ENCODE measurements around the gene SLC30A2. TPM values are rescaled to one million over a fixed set of nuclear protein-coding genes. Genes with fewer than 3 reads are reported as not detected.
A peak's percentile ranks its signal among the peaks of the same experiment; 100 is the strongest.

Gene SLC30A2
- total and polyA plus RNA-seq, 10 of the 15 experiments (the other 5 are each of a cell fraction or from before 2014, with no cell fraction given), result 0.13 TPM; not detected in 9

DNA sequence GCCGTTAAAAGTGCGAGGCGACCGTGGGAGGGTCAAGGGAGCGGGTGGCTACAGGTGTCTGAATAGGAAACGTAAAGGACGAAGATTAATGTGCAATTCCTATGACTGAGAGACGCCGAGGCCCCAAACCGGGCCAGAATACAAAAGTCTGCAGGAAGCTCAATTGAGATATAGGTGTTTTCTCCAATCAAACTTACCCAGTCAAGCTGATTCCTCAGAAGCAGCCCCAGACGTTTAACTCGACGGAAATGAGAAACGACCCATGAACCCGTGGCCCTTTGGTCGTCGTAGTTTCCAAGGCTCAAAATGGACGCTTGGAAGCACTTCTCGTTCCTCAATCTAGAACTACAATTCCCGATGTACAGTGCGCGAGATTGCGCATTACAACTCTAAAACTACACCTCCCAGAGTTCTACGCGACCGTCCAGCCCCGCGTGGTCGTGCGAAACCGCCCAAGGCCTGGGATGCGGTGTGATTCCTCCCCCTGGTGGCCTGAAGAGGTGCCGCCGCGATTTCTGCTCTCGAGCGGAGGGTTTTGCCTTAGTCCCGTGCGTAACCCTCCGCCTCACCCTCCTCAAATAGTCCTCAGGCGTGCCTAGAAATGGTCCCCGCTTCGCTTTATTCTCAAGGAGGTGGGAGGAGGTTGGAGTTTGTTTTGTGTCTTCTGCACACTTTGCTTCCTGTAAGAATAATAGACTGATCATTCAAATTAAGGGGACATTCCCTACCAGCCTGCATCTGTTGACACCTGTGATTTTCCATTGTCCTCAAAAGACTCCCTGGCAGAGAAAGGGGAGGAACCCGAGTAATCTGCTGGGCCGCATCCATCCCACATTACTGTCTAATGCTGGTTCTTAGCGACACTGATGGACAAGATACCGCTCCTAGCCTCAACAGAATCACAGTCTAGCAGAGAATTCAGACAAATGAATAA is 47.8 kb downstream of the SLC30A2 start, which contains the start of gene PAFAH2 (continued):
- TF ChIP-seq, protein P1, sequence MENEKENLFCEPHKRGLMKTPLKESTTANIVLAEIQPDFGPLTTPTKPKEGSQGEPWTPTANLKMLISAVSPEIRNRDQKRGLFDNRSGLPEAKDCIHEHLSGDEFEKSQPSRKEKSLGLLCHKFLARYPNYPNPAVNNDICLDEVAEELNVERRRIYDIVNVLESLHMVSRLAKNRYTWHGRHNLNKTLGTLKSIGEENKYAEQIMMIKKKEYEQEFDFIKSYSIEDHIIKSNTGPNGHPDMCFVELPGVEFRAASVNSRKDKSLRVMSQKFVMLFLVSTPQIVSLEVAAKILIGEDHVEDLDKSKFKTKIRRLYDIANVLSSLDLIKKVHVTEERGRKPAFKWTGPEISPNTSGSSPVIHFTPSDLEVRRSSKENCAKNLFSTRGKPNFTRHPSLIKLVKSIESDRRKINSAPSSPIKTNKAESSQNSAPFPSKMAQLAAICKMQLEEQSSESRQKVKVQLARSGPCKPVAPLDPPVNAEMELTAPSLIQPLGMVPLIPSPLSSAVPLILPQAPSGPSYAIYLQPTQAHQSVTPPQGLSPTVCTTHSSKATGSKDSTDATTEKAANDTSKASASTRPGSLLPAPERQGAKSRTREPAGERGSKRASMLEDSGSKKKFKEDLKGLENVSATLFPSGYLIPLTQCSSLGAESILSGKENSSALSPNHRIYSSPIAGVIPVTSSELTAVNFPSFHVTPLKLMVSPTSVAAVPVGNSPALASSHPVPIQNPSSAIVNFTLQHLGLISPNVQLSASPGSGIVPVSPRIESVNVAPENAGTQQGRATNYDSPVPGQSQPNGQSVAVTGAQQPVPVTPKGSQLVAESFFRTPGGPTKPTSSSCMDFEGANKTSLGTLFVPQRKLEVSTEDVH (IDR thresholded peaks at IDR 0.05; ENCODE audit: low read depth, partially characterized antibody), result peak; percentile 82
- TF ChIP-seq HDAC2 (IDR thresholded peaks at IDR 0.05), result no peak
- TF ChIP-seq MXI1 (IDR thresholded peaks at IDR 0.05; ENCODE audit: low read depth, low read length), result peak; percentile 87
- TF ChIP-seq, protein P2, sequence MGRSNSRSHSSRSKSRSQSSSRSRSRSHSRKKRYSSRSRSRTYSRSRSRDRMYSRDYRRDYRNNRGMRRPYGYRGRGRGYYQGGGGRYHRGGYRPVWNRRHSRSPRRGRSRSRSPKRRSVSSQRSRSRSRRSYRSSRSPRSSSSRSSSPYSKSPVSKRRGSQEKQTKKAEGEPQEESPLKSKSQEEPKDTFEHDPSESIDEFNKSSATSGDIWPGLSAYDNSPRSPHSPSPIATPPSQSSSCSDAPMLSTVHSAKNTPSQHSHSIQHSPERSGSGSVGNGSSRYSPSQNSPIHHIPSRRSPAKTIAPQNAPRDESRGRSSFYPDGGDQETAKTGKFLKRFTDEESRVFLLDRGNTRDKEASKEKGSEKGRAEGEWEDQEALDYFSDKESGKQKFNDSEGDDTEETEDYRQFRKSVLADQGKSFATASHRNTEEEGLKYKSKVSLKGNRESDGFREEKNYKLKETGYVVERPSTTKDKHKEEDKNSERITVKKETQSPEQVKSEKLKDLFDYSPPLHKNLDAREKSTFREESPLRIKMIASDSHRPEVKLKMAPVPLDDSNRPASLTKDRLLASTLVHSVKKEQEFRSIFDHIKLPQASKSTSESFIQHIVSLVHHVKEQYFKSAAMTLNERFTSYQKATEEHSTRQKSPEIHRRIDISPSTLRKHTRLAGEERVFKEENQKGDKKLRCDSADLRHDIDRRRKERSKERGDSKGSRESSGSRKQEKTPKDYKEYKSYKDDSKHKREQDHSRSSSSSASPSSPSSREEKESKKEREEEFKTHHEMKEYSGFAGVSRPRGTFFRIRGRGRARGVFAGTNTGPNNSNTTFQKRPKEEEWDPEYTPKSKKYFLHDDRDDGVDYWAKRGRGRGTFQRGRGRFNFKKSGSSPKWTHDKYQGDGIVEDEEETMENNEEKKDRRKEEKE (IDR thresholded peaks at IDR 0.05), result no peak
- TF ChIP-seq GATAD2B (conservative IDR thresholded peaks at IDR 0.05; ENCODE audit: low read depth), result peak; percentile 58
- peak; percentile 56; the same call in 1 of the 2 replicates for TF ChIP-seq PML (IDR thresholded peaks at IDR 0.05; ENCODE audit: low read length)
- TF ChIP-seq ZNF207 (IDR thresholded peaks at IDR 0.05; ENCODE audit: borderline replicate concordance), result peak; percentile 97; the same call in 1 of the 2 replicates
- TF ChIP-seq, protein P3, sequence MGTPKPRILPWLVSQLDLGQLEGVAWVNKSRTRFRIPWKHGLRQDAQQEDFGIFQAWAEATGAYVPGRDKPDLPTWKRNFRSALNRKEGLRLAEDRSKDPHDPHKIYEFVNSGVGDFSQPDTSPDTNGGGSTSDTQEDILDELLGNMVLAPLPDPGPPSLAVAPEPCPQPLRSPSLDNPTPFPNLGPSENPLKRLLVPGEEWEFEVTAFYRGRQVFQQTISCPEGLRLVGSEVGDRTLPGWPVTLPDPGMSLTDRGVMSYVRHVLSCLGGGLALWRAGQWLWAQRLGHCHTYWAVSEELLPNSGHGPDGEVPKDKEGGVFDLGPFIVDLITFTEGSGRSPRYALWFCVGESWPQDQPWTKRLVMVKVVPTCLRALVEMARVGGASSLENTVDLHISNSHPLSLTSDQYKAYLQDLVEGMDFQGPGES (IDR thresholded peaks at IDR 0.05), result peak; percentile 45; the same call in 1 of the 2 replicates
- TF ChIP-seq ZNF384 (IDR thresholded peaks at IDR 0.05; ENCODE audit: borderline replicate concordance, low read depth, low read length), result peak; percentile 26; the same call in 1 of the 2 replicates
- TF ChIP-seq, protein P4, sequence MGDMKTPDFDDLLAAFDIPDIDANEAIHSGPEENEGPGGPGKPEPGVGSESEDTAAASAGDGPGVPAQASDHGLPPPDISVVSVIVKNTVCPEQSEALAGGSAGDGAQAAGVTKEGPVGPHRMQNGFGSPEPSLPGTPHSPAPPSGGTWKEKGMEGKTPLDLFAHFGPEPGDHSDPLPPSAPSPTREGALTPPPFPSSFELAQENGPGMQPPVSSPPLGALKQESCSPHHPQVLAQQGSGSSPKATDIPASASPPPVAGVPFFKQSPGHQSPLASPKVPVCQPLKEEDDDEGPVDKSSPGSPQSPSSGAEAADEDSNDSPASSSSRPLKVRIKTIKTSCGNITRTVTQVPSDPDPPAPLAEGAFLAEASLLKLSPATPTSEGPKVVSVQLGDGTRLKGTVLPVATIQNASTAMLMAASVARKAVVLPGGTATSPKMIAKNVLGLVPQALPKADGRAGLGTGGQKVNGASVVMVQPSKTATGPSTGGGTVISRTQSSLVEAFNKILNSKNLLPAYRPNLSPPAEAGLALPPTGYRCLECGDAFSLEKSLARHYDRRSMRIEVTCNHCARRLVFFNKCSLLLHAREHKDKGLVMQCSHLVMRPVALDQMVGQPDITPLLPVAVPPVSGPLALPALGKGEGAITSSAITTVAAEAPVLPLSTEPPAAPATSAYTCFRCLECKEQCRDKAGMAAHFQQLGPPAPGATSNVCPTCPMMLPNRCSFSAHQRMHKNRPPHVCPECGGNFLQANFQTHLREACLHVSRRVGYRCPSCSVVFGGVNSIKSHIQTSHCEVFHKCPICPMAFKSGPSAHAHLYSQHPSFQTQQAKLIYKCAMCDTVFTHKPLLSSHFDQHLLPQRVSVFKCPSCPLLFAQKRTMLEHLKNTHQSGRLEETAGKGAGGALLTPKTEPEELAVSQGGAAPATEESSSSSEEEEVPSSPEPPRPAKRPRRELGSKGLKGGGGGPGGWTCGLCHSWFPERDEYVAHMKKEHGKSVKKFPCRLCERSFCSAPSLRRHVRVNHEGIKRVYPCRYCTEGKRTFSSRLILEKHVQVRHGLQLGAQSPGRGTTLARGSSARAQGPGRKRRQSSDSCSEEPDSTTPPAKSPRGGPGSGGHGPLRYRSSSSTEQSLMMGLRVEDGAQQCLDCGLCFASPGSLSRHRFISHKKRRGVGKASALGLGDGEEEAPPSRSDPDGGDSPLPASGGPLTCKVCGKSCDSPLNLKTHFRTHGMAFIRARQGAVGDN (IDR thresholded peaks at IDR 0.05), result peak; percentile 37; the same call in 1 of the 2 replicates
- TF ChIP-seq EZH2 (IDR thresholded peaks at IDR 0.05; ENCODE audit: borderline replicate concordance, control insufficient read depth, low read depth, low read length), result no peak
- peak; percentile 94 for TF ChIP-seq LARP7 (IDR thresholded peaks at IDR 0.05)
- peak; percentile 71 for TF ChIP-seq MEF2A (IDR thresholded peaks at IDR 0.05; ENCODE audit: insufficient read depth, low read depth, low read length)
- TF ChIP-seq, protein P5, sequence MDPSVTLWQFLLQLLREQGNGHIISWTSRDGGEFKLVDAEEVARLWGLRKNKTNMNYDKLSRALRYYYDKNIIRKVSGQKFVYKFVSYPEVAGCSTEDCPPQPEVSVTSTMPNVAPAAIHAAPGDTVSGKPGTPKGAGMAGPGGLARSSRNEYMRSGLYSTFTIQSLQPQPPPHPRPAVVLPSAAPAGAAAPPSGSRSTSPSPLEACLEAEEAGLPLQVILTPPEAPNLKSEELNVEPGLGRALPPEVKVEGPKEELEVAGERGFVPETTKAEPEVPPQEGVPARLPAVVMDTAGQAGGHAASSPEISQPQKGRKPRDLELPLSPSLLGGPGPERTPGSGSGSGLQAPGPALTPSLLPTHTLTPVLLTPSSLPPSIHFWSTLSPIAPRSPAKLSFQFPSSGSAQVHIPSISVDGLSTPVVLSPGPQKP (IDR thresholded peaks at IDR 0.05; ENCODE audit: low read depth, low read length), result peak; percentile 35; the same call in 1 of the 2 replicates
